Testis (tissue), 2 donors: Measurements from ENCODE around the gene BSG.

ENCODE experiments used
- POLR2A ChIP-seq: fragments of 450-650 bp; IDR thresholded peaks from one replicate; pipeline ENCODE4 v1.6.1; 2017; ENCODE audit warnings: antibody characterized with exemption, mild to moderate bottlenecking, moderate library complexity
- TF ChIP-seq, protein P1 (sequence below), 3 experiments: fragments of 450-650 bp in 2 of 3; fragments of 200-600 bp in 1 of 3; sonication (generic) in 1 of 3; IDR thresholded peaks; one replicate each; pipeline ENCODE4 v1.5.1; 2016 to 2019; ENCODE audit warnings: antibody characterized with exemption in 3 of 3, mild to moderate bottlenecking in 2 of 3, moderate library complexity in 1 of 3

- TF ChIP-seq, protein P1, sequence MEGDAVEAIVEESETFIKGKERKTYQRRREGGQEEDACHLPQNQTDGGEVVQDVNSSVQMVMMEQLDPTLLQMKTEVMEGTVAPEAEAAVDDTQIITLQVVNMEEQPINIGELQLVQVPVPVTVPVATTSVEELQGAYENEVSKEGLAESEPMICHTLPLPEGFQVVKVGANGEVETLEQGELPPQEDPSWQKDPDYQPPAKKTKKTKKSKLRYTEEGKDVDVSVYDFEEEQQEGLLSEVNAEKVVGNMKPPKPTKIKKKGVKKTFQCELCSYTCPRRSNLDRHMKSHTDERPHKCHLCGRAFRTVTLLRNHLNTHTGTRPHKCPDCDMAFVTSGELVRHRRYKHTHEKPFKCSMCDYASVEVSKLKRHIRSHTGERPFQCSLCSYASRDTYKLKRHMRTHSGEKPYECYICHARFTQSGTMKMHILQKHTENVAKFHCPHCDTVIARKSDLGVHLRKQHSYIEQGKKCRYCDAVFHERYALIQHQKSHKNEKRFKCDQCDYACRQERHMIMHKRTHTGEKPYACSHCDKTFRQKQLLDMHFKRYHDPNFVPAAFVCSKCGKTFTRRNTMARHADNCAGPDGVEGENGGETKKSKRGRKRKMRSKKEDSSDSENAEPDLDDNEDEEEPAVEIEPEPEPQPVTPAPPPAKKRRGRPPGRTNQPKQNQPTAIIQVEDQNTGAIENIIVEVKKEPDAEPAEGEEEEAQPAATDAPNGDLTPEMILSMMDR (IDR thresholded peaks at IDR 0.05) = no peak
- no peak for TF ChIP-seq POLR2A
Observed at GRCh38 chr19:536031-536880, 36.1 kb upstream of the BSG start.
